Heart right ventricle (tissue), 16 donors: Measurements from ENCODE around the gene CFAP52. TPM values are rescaled to one million over a fixed set of nuclear protein-coding genes. Genes with fewer than 3 reads are reported as not detected.
"Not testable (repeated sequence)": the region's sequence is repeated elsewhere in the genome, so short reads cannot be mapped to it uniquely, and the experiment has no call there.

ENCODE experiments used
- ATAC-seq, 8 donors: fragments of 200-7000 bp; cut with Tn5 transposase; one replicate each; pipeline ENCODE4 v1.9.1; 2020; ENCODE audit warnings: mild to moderate bottlenecking in 8 of 8, moderate library complexity in 8 of 8, moderate number of reproducible peaks in 1 of 8
- DNase-seq, 2 donors: peaks; one replicate each; pipeline ENCODE4 v3.0.0-alpha.2; 2020
- H3K27ac ChIP-seq, 10 donors: fragments of 200-600 bp; sonication (generic) in 2 of 10; one replicate each; pipeline versions ENCODE4 v1.5.0 to v1.8.0; 2020 to 2022; ENCODE audit warnings: mild to moderate bottlenecking in 3 of 10
- H3K27me3 ChIP-seq, 7 donors: fragments of 200-600 bp; one replicate each; pipeline ENCODE4 v1.8.0; 2021 to 2022; ENCODE audit warnings: mild to moderate bottlenecking in 2 of 7
- H3K36me3 ChIP-seq, 9 donors: fragments of 200-600 bp; sonication (generic) in 1 of 9; one replicate each; pipeline versions ENCODE4 v1.5.0 to v1.8.0; 2020 to 2022; ENCODE audit warnings: mild to moderate bottlenecking in 2 of 9
- H3K4me1 ChIP-seq, 9 donors: fragments of 200-600 bp; sonication (generic) in 1 of 9; one replicate each; pipeline versions ENCODE4 v1.5.0 to v1.8.0; 2020 to 2022; ENCODE audit warnings: mild to moderate bottlenecking in 4 of 9
- H3K4me3 ChIP-seq, 10 donors: fragments of 200-600 bp; sonication (generic) in 2 of 10; one replicate each; pipeline versions ENCODE4 v1.5.0 to v1.8.0; 2020 to 2022; ENCODE audit warnings: mild to moderate bottlenecking in 7 of 10, moderate library complexity in 2 of 10
- H3K9me3 ChIP-seq, 11 donors: fragments of 200-600 bp in 10 of 11; sonication (generic) in 2 of 11; one replicate each; pipeline versions ENCODE4 v1.5.0 to v1.8.0; 2013 to 2022; ENCODE audit warnings: mild to moderate bottlenecking in 2 of 11, control low read depth in 1 of 11, moderate library complexity in 1 of 11
- WGBS, 2 donors: extraction: QIAGEN DNeasy Blood & Tissue Kit; methylation state at CpG; one replicate each; pipeline ENCODE4 v1.1.7; 2013; ENCODE audit warnings: inconsistent platforms in 1 of 2; 5-methylcytosine and 5-hydroxymethylcytosine counted together
- intact Hi-C, 10 donors: fragments of 100-400 bp; cut with DNase I; formaldehyde crosslinking; loops; one replicate each; pipeline versions ENCODE4 v1.11.1 to v1.14.2; 2022
- polyA plus RNA-seq, 2 donors: library from polyadenylated mRNA; stranded (reverse); fragments of 200-250 nt; gene quantifications; one replicate each; pipeline ENCODE4 v1.2.3, GENCODE V29; 2013
- total RNA-seq, 10 donors: library from RNA; stranded (reverse); fragmentation: NEBNext Ultra II Directional in 3 of 10; extraction: Animal tissue kit (Norgen Biotek cat#: 25700) in 3 of 10; gene quantifications; one replicate each; pipeline versions ENCODE4 v1.2.1 to v1.2.4, GENCODE V29; 2021 to 2023
- TF ChIP-seq, protein P1 (sequence below), 9 donors: fragments of 200-600 bp; sonication (generic) in 2 of 9; IDR thresholded peaks; one replicate each; pipeline versions ENCODE4 v1.5.0 to v1.8.0; 2021 to 2022; ENCODE audit warnings: antibody characterized with exemption in 9 of 9, mild to moderate bottlenecking in 5 of 9, moderate library complexity in 1 of 9
- donor health status: Arrhythmogenic right ventricular cardiomyopathy.
- donor health status: ischemic (EF 13 %, LVEDD 7.1; RV severe dilation, severe dysfunction).
- donor health status: healthy with polysubstance abuse.
- donor health status: DM: no; HTN: yes; CAD: no.
- donor health status: DM: no; HTN: no; CAD: no.
- donor health status: ischemic (EF 25% LVEDD 6.9; RV normal size, moderate dysfunction).
- donor health status: ischemic (EF 25% LVEDD 5.7; RV mildly dilated, moderate dysfunction).
- donor health status: healthy.
- donor health status: DM: yes; HTN: yes; CAD: no.
- donor health status: Ischemic cardiomyopathy.
- donor health status: ischemic (EF 35%, LVEDD 5.7; RV mildly dilated, moderate dysfunction).
- donor health status: nonischemic (EF 11% LVEDD 7.7; RV severe dilation, severe dysfunction).
- donor health status: DM: yes; HTN: yes; CAD: no.
- donor health status: PGD.
- donor health status: ischemic (EF 29% LVEDD 5.4; RV normal size, mild dysfunction).
- donor health status: nonischemic (EF 23%, LVEDD 6.1; RV moderate dilation, normal function).

CFAP52 gene
- total and polyA plus RNA-seq, 12 donors, result 0.23 TPM; not detected in 11

DNA sequence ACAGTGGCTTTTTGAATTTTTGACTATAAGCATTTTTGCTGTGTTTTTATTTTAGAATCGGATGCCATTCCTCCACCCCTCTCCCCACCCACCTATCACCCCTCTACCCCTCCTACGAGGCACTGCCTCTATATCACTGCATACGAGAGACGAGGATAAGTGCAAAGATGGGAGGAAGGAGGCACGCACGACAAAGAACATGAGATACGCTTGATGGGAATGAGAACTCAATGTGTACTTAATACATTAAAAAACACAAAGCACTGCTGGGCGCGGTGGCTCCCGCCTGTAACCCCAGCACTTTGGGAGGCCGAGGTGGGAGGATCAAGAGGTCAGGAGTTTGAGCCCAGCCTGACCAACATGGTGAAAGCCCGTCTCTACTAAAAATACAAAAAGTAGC is 60.1 kb downstream of the CFAP52 start:
- peaks cover 0 to 4% (median 0%) of the 10 kb centered on the region in 11 donors for H3K9me3 ChIP-seq
- no peak overlapping the region for H3K27ac ChIP-seq
- ATAC-seq (no peak), DNase-seq (no peak)
- no peaks in the 10 kb centered on the region for H3K4me1 ChIP-seq
- peaks cover 0 to 39% (median 3%) of the 10 kb centered on the region in 7 donors for H3K27me3 ChIP-seq
- TF ChIP-seq, protein P1, sequence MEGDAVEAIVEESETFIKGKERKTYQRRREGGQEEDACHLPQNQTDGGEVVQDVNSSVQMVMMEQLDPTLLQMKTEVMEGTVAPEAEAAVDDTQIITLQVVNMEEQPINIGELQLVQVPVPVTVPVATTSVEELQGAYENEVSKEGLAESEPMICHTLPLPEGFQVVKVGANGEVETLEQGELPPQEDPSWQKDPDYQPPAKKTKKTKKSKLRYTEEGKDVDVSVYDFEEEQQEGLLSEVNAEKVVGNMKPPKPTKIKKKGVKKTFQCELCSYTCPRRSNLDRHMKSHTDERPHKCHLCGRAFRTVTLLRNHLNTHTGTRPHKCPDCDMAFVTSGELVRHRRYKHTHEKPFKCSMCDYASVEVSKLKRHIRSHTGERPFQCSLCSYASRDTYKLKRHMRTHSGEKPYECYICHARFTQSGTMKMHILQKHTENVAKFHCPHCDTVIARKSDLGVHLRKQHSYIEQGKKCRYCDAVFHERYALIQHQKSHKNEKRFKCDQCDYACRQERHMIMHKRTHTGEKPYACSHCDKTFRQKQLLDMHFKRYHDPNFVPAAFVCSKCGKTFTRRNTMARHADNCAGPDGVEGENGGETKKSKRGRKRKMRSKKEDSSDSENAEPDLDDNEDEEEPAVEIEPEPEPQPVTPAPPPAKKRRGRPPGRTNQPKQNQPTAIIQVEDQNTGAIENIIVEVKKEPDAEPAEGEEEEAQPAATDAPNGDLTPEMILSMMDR (IDR thresholded peaks at IDR 0.05), result no peak
- no peak overlapping the region for H3K4me3 ChIP-seq
- 86 to 91% methylated on average over 12 of the region's 12 CpGs for WGBS, 2 donors
- no peaks in the 10 kb centered on the region for H3K36me3 ChIP-seq
- intact Hi-C loops, result no loop called here

DNA sequence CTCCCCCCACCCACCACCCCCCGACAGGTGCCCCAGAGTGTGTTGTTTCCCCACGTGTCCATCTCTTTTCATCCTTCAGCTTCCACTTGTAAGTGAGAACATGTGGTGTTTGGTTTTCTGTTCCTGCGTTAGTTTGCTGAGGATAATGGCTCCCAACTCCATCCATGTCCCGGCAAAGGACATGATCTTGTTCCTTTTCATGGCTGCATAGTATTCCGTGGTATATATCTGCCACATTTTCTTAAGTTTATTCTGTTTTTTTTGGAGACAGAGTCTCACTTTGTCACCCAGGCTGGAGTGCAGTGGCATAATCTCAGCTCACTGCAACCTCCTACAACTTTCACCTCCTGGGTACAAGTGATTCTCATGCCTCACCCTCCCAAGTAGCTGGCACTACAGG is 63.9 kb downstream of the CFAP52 start:
- DNase-seq, H3K4me3 ChIP-seq, intact Hi-C loops, H3K9me3 ChIP-seq, ATAC-seq, H3K27ac ChIP-seq, H3K36me3 ChIP-seq, H3K4me1 ChIP-seq: not testable (repeated sequence)
- 89 to 90% methylated on average over 5 of the region's 5 CpGs for WGBS, 2 donors
- H3K27me3 ChIP-seq, result peaks cover 2 to 55% (median 22%) of the 10 kb centered on the region in 7 donors

DNA sequence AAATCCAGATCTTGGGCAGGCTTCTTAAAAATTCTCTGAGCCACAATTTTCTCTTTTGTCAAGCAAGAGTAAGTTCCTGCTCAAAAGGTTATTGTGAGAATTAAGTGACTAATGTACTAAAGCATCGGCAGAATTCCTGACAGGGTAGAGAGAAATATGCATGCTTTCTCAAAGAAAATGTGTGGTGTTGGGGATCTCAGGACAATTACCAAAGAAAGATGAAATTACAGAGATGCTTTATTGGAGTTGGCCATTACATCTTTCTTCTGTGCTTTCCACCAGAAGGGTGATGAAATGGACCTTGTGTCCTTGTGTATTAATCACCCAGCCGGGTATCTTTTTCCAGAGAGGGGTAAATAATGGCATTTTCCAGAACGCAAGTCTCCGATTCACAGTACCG is 67.2 kb downstream of the CFAP52 start:
- DNase-seq, result no peak
- Histone ChIP-seq H3K9me3 (peaks cover 0 to 4% (median 0%) of the 10 kb centered on the region in 11 donors), H3K27ac (no peak overlapping the region), H3K27me3 (peaks cover 7 to 72% (median 54%) of the 10 kb centered on the region in 7 donors), H3K4me3 (no peak overlapping the region), H3K4me1 (peaks cover 0 to 18% (median 17%) of the 10 kb centered on the region in 9 donors), H3K36me3 (no peaks in the 10 kb centered on the region)
- TF ChIP-seq, protein P1 (IDR thresholded peaks at IDR 0.05), result no peak
- 93 to 95% methylated on average over 5 of the region's 5 CpGs for WGBS, 2 donors
- no peak for ATAC-seq
- intact Hi-C loops, result no loop called here

DNA sequence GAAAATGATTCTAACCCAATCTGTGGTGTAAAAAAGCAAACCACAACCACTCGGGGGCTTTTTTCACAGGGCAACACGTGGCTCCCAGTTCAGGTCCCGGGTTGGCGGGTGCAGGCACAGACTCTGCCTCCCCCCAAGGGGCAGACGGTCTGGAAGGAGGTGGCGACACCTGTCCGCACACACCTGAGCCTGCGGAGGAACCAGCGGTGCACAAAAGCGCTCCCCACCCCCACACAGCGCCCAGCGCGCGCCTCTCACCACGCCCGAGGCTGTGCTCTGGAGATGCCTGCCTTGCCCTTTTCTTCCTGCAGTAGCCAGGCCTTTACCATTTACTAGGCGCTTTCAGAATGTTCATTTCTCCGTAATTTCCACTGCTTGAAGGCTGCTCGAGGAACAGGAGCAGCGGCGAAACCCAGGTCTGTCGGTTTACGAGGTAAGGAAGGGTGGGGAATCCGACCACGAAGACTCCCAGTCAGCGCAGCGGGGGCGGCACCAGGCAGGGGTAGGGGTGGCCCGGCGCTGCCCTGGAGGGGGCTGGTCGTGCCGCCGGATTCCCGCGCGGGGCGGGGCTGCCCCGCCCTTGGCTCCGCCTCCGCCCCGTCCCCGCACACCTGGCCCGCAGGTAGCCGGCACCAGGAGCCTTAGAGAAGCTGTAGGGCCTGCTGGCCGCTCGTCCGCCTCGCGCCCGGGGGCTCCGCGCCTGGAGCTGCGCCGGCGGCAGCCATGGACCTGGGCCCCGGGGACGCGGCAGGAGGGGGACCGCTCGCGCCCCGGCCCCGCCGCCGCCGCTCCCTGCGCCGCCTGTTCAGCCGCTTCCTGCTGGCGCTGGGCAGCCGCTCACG is 68.7 kb downstream of the CFAP52 start, which contains the start of gene USP43:
Gene USP43 (plus strand): TSS at position 608 of the 842 bp plus-strand sequence. CDS start 116 bp downstream, at position 724.
- H3K4me1 ChIP-seq, result peaks cover 0 to 18% (median 17%) of the 10 kb centered on the region in 9 donors
- 0 to 1% methylated on average over 53 to 72 of the region's 72 CpGs for WGBS, 2 donors
- intact Hi-C loops, result no loop called here
- ATAC-seq, result peak in 3 of 8 donors; percentile 50 to 60 (median 51)
- peak within 1 kb of the TSS; percentile 25 to 59 (median 50) for H3K4me3 ChIP-seq
- TF ChIP-seq, protein P1 (IDR thresholded peaks at IDR 0.05), result no peak
- H3K27me3 ChIP-seq, result peaks cover 7 to 72% (median 63%) of the 10 kb centered on the region in 7 donors
- no peaks in the 10 kb centered on the region for H3K36me3 ChIP-seq
- peaks cover 0 to 4% (median 0%) of the 10 kb centered on the region in 11 donors for H3K9me3 ChIP-seq
- no peak within 1 kb of the TSS for H3K27ac ChIP-seq
- no peak for DNase-seq
